GM15510 (cell line): Measurements from ENCODE around the gene TNFAIP3.

ENCODE experiments used
- POLR2A ChIP-seq: IDR thresholded peaks from 3 replicates; pipeline ENCODE4 v1.6.1; 2011; ENCODE audit warnings: borderline replicate concordance; ENCODE audit not compliant: insufficient read length; ENCODE audit errors: extremely low read depth

Gene TNFAIP3

DNA sequence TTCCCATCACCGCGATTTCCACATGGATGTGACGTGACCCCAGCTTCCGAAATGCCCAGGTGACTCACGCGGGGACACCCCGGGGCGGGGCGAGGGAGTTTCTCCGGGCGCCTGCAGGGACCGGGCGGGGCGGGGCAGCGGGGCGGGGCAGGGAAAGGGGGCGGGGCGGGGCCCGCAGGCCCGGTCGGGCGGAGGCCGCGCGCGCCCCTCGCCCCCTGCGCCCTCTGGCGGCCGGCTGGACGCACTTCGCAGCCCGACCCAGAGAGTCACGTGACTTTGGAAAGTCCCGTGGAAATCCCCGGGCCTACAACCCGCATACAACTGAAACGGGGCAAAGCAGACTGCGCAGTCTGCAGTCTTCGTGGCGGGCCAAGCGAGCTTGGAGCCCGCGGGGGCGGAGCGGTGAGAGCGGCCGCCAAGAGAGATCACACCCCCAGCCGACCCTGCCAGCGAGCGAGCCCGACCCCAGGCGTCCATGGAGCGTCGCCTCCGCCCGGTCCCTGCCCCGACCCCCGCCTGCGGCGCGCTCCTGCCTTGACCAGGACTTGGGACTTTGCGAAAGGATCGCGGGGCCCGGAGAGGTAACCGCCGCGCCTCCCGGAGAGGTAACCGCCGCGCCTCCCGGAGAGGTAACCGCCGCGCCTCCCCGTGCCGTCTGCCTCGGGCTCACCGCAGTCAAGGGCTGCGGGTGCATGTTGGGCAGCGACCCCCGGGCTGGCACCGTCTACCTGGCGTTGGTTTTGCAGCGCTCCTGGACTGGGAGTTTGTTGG lies at the start of gene TNFAIP3:
Gene TNFAIP3 (plus strand): TSS at position 346 of the 771 bp plus-strand sequence. CDS start 3,969 bp downstream, outside the sequence.
- TF ChIP-seq POLR2A: peak; percentile 96

DNA sequence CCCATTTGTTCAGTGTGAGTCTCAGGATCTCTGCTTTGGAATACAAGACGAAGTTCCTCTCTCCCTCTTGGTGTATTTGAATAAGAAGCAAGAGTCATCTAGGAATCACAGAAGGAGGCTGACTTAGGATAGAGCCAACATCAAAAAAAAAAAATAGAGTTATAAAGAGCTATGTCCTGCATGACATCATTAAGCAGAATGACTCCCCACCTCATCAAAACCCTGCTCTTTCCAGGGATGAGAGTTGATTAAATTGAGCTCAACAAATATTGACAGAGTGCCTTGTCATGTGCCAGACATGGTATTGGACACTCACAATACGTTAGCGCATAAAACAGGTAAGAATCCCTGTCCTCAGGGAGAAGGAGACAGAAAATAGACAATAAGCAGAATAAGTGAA lies 48.6 kb upstream of the TNFAIP3 start:
- no peak for TF ChIP-seq POLR2A

DNA sequence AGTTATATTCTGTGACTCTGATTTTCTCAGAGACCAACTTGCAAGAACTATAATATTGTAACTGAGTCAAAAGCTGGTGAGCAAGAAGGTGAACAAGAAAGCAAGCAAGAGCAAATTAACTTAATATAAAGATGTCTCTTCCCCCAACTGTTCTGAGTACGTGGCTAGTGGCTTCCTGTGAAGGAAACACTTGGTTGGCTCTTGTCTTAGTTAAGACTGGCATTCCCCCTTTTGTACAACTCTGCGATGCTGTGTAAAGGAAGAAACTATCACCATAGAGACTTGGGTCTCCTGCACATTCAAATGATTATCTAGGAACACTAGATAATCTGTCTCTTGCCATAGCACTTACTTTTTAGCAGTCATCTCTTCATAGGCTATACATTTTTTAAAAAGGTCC lies 47.3 kb upstream of the TNFAIP3 start:
- TF ChIP-seq POLR2A: no peak

DNA sequence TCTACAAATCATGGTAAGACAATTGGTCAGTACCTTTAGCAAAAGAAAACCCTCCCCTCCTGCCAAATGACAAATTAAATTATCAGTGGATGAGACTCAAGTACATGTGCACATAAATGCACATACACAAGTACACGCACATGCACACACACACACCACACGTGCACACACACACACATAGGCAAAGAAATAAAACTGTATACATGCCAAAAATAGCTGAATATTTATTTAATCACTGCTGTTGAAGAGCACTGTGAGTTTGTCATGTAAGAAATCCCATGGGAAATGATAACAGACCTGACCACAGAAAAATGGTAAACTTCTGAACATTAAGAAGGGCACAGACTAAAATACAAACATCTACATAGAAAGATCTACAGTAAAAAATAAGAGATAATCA lies 46.6 kb upstream of the TNFAIP3 start:
- TF ChIP-seq POLR2A: no peak

DNA sequence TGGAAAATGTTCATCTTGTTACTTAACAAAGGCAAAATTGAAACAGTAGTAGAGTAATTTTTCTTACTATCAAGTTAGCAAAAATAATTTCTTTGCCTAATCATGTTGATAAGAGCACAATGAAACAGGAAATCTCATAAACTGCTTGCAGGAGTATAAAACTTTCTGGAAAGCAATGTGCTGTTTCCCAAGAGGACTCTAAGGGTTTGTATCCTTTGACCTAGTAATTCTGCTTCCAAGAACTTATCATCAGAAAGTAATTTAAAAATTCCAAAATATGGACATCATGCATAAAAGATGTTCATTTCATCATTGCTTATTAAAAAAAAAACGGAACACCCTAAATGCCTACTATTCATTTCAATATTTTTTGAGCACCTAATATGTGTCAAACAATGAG lies 46.1 kb upstream of the TNFAIP3 start:
- no peak for TF ChIP-seq POLR2A

DNA sequence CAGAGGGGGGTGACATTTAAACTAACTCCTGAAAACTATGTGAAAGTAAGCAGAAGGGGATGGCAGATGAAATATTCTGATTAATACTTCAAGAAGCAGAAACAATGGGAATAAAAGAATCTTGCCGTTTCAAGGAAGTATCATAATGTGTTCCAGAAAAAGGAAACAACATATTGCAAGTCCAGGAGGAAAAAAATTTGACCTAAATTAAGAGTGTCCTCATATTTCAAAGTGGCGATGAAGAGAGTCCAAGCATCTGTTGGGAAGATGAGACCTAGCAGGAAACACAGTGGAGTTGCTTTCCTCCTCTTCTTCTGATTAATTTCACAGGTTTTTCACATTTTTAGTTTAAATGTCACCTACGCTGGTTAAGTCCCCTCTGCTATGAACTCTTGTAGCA lies 45.6 kb upstream of the TNFAIP3 start:
- TF ChIP-seq POLR2A: no peak

DNA sequence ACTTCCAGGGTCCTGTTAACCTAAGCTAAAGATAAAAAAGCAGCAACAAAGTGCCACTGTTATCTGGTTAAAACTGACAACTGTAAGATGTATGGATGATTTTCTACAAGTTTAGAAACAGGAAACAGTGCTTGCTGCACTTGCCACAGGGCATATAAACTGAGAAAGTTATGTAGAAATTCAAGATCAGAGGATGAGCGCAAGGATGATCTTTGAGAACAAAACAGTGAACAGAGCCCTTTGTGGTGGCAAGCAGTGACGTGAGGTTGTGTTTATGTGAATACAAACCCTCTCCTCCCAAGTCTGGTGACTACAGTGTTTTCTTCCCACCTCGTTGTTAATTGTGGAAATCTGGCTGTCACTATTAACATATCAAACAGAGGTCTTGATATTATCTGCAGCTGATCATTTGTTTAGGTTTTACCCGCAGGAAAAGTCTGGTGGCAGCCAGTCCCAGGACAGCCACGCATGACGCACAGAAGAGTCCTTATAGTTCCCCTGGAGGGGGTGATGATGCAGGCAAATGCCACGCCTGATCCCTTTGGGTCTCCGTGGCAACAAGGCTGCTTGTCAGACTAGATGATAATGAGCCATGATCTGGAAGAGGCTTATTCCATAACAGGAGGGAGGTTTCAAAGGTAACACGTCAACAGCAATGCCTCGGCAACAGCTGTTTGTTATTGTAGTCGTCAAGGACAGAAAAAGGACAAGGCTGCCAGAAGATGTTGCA lies 43.1 kb upstream of the TNFAIP3 start:
- no peak for TF ChIP-seq POLR2A

DNA sequence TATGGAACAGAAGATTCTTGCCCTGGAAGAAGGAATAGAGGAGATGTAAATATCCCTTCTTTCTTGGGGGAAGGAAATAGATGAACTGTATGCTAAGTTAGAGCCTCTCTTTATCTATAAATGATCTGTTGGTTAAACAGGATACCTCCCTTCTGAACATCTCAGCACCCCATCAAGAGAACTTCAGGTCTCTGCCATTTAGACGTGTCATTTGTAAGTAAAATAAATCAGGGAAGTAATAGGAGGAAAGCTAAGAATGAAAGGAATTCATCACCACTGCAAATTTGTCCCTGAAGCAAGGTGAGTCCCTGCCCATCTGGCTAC lies 42.5 kb upstream of the TNFAIP3 start:
- TF ChIP-seq POLR2A: no peak

DNA sequence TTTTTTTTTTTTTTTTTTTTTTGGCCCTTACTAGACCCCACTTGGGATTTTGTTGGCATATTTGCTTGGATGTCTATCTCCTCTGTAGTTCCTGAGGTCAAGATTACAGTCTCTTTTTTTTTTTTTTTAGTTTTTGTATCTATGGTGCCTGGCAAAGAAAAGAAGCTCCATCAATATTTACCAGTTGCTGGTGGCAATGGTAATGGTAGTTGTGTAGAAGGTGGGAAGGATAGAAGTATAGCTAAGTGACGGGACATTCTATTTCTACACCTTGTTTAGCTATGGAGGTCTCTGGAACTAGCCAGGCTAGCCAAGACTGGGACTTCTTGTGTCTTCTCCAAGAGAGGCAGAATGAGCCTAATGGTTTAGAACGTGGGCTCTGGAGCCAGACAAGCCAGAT lies 42.2 kb upstream of the TNFAIP3 start:
- no peak for TF ChIP-seq POLR2A

DNA sequence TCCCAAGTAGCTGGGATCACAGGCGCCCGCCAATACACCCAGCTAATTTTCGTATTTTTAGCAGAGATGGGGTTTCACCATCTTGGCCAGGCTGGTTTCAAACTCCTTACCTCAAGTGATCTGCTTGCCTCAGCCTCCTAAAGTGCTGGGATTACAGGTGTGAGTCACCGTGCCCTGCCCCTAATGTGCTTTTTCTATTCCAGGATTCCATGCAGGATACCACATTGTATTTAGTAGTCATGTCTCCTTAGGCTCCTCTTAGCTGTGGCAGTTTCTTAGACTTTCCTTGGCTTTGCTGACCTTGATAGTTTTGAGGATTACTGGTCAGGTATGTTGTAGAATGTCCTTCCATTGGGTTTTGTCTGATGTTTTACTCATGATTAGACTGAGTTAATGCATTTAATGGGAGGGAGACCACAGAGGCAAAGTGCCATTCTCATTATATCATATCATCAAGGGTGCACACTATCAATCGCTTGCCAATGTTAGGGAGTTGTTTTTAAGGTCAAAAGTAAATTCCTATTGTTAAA lies 39.6 kb upstream of the TNFAIP3 start:
- TF ChIP-seq POLR2A: no peak

DNA sequence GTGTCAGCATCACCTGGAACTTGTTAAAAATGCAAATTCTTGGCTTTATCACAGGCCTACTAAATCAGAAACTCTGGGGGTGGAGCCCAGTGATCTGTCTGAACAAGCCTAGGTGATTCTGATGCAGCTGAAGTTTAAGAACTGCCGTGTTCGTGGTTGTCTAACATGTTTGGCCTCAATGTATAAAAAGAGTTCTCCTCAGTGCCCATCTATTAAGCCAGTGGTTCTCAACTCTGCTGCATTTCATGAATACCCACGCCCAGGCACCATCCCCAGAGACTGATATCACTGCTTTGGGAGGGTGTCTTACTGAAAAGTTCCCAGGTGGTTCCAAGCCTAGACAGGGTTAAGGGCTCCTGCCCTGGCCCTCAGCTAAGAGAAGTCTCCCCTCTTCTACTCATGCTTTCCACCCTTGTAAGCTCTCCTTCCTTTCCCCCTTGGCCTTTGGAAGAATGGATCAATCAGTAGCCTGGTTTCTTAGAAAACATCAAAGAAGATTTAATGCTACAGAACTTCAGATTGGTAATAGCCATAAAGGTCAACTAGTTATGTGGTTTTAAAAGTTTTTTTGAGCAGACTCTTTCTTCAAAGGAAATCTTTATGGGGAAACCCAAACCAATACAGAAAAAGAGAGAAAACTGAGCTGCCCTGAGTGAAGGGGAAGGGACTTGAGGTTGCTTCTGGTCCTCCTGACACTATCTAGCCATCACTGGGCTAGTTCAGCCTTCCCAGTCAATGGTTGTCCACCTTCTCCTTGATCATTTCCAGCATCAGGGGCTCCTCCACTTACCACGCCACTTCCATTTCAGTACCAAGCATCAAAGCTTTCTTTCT lies 38.9 kb upstream of the TNFAIP3 start:
- TF ChIP-seq POLR2A: no peak

DNA sequence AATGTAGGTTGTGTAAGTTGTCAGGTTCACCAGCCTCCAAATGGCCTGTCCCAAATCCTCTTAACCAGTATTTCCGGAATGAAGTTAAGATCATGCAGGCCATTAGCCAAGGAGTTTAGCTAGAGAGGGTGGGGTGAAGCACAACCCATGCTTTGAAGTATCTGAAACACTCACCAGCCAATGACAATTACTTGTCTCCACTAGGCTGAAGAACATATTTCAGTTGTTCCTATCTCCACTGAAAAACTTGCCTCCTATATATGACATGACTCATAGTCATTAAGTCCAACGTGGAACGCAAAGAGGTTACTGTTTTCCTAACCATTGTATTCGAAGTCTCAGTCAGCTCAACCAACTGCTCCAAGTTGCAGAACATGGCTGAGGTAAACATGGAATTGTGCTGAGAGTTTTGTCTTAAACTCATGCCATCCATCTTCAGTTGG lies 37.4 kb upstream of the TNFAIP3 start:
- no peak for TF ChIP-seq POLR2A

DNA sequence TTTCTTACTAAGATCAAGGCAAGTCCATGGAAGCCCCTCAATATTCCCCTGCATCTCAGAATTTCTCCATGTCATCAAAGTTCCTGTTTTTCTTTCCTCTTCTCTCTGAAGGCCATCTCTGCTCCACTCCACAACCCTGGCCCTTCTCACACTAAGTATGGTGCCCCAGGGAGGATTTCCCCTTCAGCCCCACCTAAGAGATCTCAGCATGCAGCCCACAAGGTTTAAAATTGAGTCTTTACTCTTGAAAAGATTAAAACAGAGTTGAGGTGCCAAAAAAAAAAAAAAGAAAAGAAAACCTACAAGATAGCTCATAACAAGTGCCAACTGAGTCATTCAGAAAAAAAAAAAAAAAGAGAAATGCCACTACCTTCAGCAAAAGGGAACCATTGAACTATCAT lies 36.5 kb upstream of the TNFAIP3 start:
- no peak for TF ChIP-seq POLR2A

DNA sequence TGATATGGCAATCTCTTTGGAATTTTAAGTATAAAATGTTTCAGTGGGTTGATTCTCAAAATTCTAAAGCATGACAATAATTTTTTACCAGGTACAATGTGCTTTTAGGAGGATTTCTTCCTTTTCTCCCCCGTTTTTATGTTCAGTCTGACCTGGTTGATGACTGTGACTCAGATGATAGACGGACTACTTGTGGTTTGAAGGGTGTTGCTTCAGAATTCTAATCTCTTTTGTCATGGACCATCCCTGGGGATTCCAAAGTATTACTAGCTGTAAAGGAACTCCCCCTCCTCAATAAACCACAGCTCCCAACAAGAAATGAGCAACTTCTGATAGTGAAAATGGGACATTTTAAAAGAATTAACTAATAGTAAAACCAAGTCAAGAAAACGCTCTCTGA lies 34.9 kb upstream of the TNFAIP3 start:
- no peak for TF ChIP-seq POLR2A

DNA sequence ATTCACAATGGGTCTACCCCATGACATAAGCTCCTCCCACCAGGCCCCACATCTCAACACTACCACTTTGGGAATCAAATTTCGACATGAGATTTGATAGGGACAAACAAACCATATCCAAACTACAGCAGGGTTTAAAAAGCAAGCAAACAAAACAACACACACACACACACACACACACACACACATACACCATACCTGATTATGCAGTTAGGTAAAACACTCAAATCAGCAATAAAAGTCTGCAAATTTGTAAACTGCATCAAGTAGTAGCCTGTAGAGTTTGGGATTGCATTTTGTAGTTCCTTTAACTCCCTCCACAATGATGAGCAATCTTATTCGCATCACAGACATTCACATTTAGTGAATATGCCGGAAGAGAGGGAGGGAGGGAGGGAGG lies 32.6 kb upstream of the TNFAIP3 start:
- TF ChIP-seq POLR2A: no peak
